Measurements from ENCODE around the gene MOV10L1. TPM values are rescaled to one million over a fixed set of nuclear protein-coding genes. Genes with fewer than 3 reads are reported as not detected.

The MOV10L1 gene
- total and polyA plus RNA-seq, 9 donors: 0.94 to 6.3 (median 2.0) TPM

DNA sequence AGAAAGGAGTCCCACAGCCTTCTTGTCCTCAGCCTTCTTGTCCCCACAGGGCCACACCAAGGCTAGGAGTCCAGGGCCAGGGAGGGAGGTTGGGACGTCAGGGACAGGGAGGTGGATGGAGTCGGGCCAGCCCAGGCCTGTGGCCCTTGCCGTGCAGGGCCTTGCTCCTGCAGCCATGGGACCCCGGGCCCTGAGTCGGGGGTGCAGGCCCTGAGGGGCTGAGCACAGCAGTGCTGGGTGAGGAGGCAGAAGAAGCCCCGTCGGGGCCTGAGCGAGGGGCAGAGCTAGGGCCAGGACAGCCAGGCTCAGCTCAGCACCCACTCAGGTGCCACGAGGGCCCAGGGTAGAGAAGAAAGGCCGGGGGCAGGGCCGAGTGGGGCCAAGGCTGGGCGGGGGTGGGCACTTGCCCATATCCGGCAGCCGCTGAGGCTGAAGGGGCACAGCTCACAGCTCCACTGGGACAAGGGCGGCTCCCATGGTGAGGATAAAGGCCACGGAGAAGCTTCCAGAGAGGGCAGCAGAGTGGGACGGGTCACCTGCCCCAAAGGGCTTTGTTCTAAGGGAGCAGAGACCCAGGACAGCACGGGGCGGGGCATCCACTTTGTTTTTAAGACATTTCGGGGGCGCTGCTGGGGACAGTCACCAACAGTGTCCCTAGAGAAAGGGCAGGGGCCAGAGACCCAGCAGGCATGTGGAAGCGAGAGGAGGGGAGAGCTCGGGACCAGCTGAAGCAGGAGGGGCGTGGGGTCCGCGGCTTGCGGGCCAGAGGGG, 8.2 kb upstream of the MOV10L1 start:
- DNase-seq: no peak
- WGBS, 3 donors: 90 to 92% (median 91%) methylated on average over 27 of the region's 27 CpGs
- Histone ChIP-seq H3K4me1 (ENCODE audit: insufficient read depth) (peaks cover 3% of the 10 kb centered on the region), H3K27ac (no peak overlapping the region), H3K4me3 (no peak overlapping the region), H3K27me3 (no peaks in the 10 kb centered on the region), H3K9me3 (no peaks in the 10 kb centered on the region), H3K36me3 (no peaks in the 10 kb centered on the region)
- intact Hi-C loops (cut with DNase I): no loop called here
- TF ChIP-seq EP300 (IDR thresholded peaks at IDR 0.05) (no peak), POLR2A (IDR thresholded peaks at IDR 0.05) (no peak)
- TF ChIP-seq, protein P1, sequence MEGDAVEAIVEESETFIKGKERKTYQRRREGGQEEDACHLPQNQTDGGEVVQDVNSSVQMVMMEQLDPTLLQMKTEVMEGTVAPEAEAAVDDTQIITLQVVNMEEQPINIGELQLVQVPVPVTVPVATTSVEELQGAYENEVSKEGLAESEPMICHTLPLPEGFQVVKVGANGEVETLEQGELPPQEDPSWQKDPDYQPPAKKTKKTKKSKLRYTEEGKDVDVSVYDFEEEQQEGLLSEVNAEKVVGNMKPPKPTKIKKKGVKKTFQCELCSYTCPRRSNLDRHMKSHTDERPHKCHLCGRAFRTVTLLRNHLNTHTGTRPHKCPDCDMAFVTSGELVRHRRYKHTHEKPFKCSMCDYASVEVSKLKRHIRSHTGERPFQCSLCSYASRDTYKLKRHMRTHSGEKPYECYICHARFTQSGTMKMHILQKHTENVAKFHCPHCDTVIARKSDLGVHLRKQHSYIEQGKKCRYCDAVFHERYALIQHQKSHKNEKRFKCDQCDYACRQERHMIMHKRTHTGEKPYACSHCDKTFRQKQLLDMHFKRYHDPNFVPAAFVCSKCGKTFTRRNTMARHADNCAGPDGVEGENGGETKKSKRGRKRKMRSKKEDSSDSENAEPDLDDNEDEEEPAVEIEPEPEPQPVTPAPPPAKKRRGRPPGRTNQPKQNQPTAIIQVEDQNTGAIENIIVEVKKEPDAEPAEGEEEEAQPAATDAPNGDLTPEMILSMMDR (IDR thresholded peaks at IDR 0.05): no peak

DNA sequence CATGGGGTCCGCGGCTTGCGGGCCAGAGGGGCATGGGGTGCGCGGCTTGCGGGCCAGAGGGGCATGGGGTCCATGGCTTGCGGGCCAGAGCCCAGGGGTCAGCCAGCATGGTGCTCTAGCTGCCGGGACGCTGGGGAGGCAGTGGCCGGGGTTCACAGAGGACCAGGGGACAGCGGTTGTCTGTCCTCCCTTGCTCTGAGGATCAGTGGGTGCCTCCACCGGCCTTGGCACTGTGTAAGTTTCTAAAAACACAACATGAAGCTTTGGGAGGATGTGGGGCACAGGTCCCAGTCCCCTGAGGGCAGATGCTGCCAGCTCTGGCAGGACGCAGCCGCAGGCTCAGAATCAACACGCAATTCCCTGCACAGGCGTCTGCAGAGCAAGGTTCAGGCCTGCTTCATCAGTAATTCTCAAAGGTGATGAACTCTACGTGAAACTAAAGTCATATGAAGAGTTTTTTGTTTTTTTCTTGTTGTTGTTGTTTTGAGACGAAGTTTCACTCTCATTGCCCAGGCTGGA, 7.5 kb upstream of the MOV10L1 start:
- DNase-seq: no peak
- no peak overlapping the region for H3K27ac ChIP-seq
- no peaks in the 10 kb centered on the region for H3K36me3 ChIP-seq
- TF ChIP-seq, protein P1 (IDR thresholded peaks at IDR 0.05): no peak
- TF ChIP-seq EP300 (IDR thresholded peaks at IDR 0.05): no peak
- TF ChIP-seq POLR2A (IDR thresholded peaks at IDR 0.05): no peak
- WGBS, 3 donors: 84 to 93% (median 92%) methylated on average over 18 of the region's 18 CpGs
- intact Hi-C loops (cut with DNase I): no loop called here
- H3K27me3 ChIP-seq: no peaks in the 10 kb centered on the region
- no peaks in the 10 kb centered on the region for H3K9me3 ChIP-seq
- H3K4me3 ChIP-seq: no peak overlapping the region
- peaks cover 3% of the 10 kb centered on the region for H3K4me1 ChIP-seq (ENCODE audit: insufficient read depth)

DNA sequence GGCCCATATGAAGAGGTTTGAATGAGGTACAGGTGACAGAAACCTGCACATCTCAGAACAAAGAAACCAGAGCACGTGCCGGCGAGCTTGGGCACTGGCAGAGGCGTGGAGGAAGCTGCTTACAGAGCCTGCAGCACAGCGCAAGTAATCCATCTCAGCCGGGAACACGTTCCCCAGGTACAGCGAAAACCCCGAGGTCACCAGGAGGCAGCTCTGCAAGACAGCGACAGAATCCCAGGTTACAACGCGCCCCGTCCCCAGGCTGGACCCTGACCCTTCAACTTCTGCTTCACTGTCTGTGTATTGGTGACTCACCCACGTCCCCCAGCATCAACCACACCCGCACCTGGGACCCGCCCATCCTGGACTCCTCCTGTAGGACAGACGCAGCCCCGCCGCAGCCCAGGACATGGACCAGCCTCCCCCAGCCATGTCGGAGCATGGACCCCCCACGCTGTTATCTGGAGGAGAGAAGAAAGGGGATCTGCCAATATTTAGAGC, 6.8 kb upstream of the MOV10L1 start:
- TF ChIP-seq, protein P1 (IDR thresholded peaks at IDR 0.05): no peak
- TF ChIP-seq POLR2A (IDR thresholded peaks at IDR 0.05): no peak
- no peak for TF ChIP-seq EP300 (IDR thresholded peaks at IDR 0.05)
- no peak for DNase-seq
- Histone ChIP-seq H3K9me3 (no peaks in the 10 kb centered on the region), H3K27ac (no peak overlapping the region), H3K36me3 (no peaks in the 10 kb centered on the region), H3K4me1 (ENCODE audit: insufficient read depth) (peaks cover 3% of the 10 kb centered on the region), H3K4me3 (no peak overlapping the region), H3K27me3 (no peaks in the 10 kb centered on the region)
- intact Hi-C loops (cut with DNase I): no loop called here
- WGBS, 3 donors: 80 to 86% (median 82%) methylated on average over 21 of the region's 21 CpGs

DNA sequence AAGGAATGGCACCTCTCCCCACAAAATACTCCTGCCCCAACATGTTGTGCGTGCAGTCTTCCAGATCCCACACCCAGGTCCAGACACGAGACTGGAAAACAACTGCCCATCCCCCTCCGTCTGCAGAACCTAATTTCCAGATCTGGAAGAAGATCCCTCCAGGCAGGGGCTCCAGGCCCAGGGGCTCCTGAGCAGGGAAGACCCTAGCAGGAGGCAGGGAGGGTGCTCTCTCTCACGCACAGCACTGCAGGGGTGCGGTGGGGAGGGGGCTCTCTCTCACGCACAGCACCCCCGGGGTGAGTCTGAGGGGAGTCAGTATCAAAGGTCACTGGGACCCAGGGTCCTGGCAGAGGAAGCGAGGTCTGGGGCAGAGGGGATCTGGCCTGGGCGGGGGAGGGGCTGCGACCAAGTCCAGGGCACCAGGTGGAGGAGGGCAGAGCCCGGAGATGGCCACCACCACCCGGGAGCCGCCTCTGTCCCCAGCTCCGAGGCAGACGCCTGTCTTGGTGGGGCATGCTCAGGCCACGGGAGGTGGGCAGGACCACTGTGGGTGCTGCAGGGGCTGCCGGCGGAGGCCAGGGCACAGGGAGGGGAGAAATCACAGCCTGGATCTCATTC, 6.2 kb upstream of the MOV10L1 start:
- intact Hi-C loops (cut with DNase I): no loop called here
- H3K9me3 ChIP-seq: no peaks in the 10 kb centered on the region
- H3K27me3 ChIP-seq: no peaks in the 10 kb centered on the region
- WGBS, 3 donors: 62 to 68% (median 66%) methylated on average over 18 of the region's 18 CpGs
- H3K4me3 ChIP-seq: no peak overlapping the region
- DNase-seq: no peak
- no peaks in the 10 kb centered on the region for H3K36me3 ChIP-seq
- peaks cover 3% of the 10 kb centered on the region for H3K4me1 ChIP-seq (ENCODE audit: insufficient read depth)
- no peak overlapping the region for H3K27ac ChIP-seq
- TF ChIP-seq POLR2A (IDR thresholded peaks at IDR 0.05) (no peak), EP300 (IDR thresholded peaks at IDR 0.05) (no peak)
- TF ChIP-seq, protein P1 (IDR thresholded peaks at IDR 0.05): no peak
